ENCODE results near the gene PEX5L. TPM values are rescaled to one million over a fixed set of nuclear protein-coding genes. Genes with fewer than 3 reads are reported as not detected.

Gene PEX5L
- total RNA-seq, 1 experiment from 2014 or later = not detected

- TF ChIP-seq SP1 (IDR thresholded peaks at IDR 0.05; ENCODE audit: low read depth) = no peak
- H3K9me2 ChIP-seq (ENCODE audit: insufficient read depth) = no peaks in the 10 kb centered on the region
- no peaks in the 10 kb centered on the region for H3K9me3 ChIP-seq (ENCODE audit: control insufficient read depth in 1 of 2, insufficient read depth in 1 of 2, low read depth in 1 of 2, low read length in 2 of 2)
- H3K27me3 ChIP-seq (ENCODE audit: insufficient read depth, low read length) = peaks cover 25% of the 10 kb centered on the region
- no peak overlapping the region for H2AFZ ChIP-seq (ENCODE audit: low read depth, low read length, poor library complexity, severe bottlenecking)
- no peaks in the 10 kb centered on the region for H3K36me3 ChIP-seq (ENCODE audit: control insufficient read depth in 1 of 2, insufficient read depth in 2 of 2, low read length in 2 of 2)
- no peak overlapping the region for H3K27ac ChIP-seq (ENCODE audit: low read depth, low read length)
- no TSS peak for BruUV-seq (replicated peaks)
- no peak overlapping the region for H3K4me2 ChIP-seq (ENCODE audit: low read length)
- no peak overlapping the region for H3K4me3 ChIP-seq (replicated peaks in 1 of 2; ENCODE audit: low read depth in 1 of 2, low read length in 2 of 2)
- intact Hi-C loops (cut with micrococcal nuclease) = no loop called here
- no peaks in the 10 kb centered on the region for H3K4me1 ChIP-seq (ENCODE audit: control insufficient read depth in 1 of 2, insufficient read depth in 2 of 2, low read length in 2 of 2)
- no peak overlapping the region for H3K9ac ChIP-seq (ENCODE audit: low read length)
- POLR2A ChIA-PET = no interaction called here
- CTCF ChIA-PET = no interaction called here
- no peaks in the 10 kb centered on the region for H3K79me2 ChIP-seq (ENCODE audit: insufficient read depth, low read length)
- no peak for DNase-seq (ENCODE audit: low read depth, low spot score)
- H4K20me1 ChIP-seq (ENCODE audit: insufficient read depth) = no peaks in the 10 kb centered on the region
- ATAC-seq = no peak
- RAD21 ChIA-PET (ENCODE audit: low non-redundant PET in 1 of 2, low total read pairs in 2 of 2, uncharacterized antibody in 2 of 2, unreplicated experiment in 2 of 2) = no interaction called here
These were observed 152.6 kb downstream of the PEX5L start for GRCh38 chr3:179884136-179884535.

GRCh38 chr3:179882292-179882691 lies 154.4 kb downstream of the PEX5L start:
- Histone ChIP-seq H3K79me2 (ENCODE audit: insufficient read depth, low read length) (no peaks in the 10 kb centered on the region), H2AFZ (ENCODE audit: low read depth, low read length, poor library complexity, severe bottlenecking) (no peak overlapping the region), H3K27ac (ENCODE audit: low read depth, low read length) (no peak overlapping the region), H3K9ac (ENCODE audit: low read length) (no peak overlapping the region), H3K4me3 (replicated peaks in 1 of 2; ENCODE audit: low read depth in 1 of 2, low read length in 2 of 2) (no peak overlapping the region), H3K36me3 (ENCODE audit: control insufficient read depth in 1 of 2, insufficient read depth in 2 of 2, low read length in 2 of 2) (no peaks in the 10 kb centered on the region), H3K4me1 (ENCODE audit: control insufficient read depth in 1 of 2, insufficient read depth in 2 of 2, low read length in 2 of 2) (no peaks in the 10 kb centered on the region), H3K9me2 (ENCODE audit: insufficient read depth) (no peaks in the 10 kb centered on the region), H3K4me2 (ENCODE audit: low read length) (no peak overlapping the region), H3K27me3 (ENCODE audit: insufficient read depth, low read length) (peaks cover 33% of the 10 kb centered on the region), H4K20me1 (ENCODE audit: insufficient read depth) (no peaks in the 10 kb centered on the region; the same call in 1 of the 2 replicates), H3K9me3 (ENCODE audit: control insufficient read depth in 1 of 2, insufficient read depth in 1 of 2, low read depth in 1 of 2, low read length in 2 of 2) (no peaks in the 10 kb centered on the region)
- no peak for ATAC-seq
- no TSS peak for BruUV-seq (replicated peaks)
- ChIA-PET CTCF (no interaction called here), POLR2A (no interaction called here), RAD21 (ENCODE audit: low non-redundant PET in 1 of 2, low total read pairs in 2 of 2, uncharacterized antibody in 2 of 2, unreplicated experiment in 2 of 2) (no interaction called here)
- intact Hi-C loops (cut with micrococcal nuclease) = no loop called here
- no peak for DNase-seq (ENCODE audit: low read depth, low spot score)
- TF ChIP-seq JUND (IDR thresholded peaks at IDR 0.05) = no peak
- TF ChIP-seq MAX (IDR thresholded peaks at IDR 0.05) = no peak
- no peak for TF ChIP-seq YY1 (IDR thresholded peaks at IDR 0.05; ENCODE audit: extremely low read depth, insufficient replicate concordance, low read depth, low read length)
- no peak for TF ChIP-seq EZH2 (IDR thresholded peaks at IDR 0.05)
- TF ChIP-seq CEBPB (IDR thresholded peaks at IDR 0.05; ENCODE audit: low read depth) = no peak
- no peak for TF ChIP-seq EGR1 (IDR thresholded peaks at IDR 0.05; ENCODE audit: low read depth)
- no peak for TF ChIP-seq ELF1 (IDR thresholded peaks at IDR 0.05; ENCODE audit: borderline replicate concordance, low read depth)
- no peak for TF ChIP-seq CTCF (IDR thresholded peaks at IDR 0.05 in 2 of 3, conservative IDR thresholded peaks at IDR 0.05 in 1 of 3; ENCODE audit: borderline replicate concordance in 1 of 3, insufficient read depth in 1 of 3, low read depth in 2 of 3, low read length in 2 of 3)
- no peak for TF ChIP-seq CBX3 (IDR thresholded peaks at IDR 0.05; ENCODE audit: low read depth)
- no peak for TF ChIP-seq SIN3A (IDR thresholded peaks at IDR 0.05; ENCODE audit: low read depth)
- TF ChIP-seq TCF7L2 (IDR thresholded peaks at IDR 0.05; ENCODE audit: borderline replicate concordance, extremely low read depth, insufficient read depth, insufficient read length) = no peak
- no peak for TF ChIP-seq ATF3 (IDR thresholded peaks at IDR 0.05)
- TF ChIP-seq SRF (IDR thresholded peaks at IDR 0.05; ENCODE audit: low read depth) = no peak
- no peak for TF ChIP-seq POLR2AphosphoS5 (IDR thresholded peaks at IDR 0.05; ENCODE audit: low read depth, low read length)
- no peak for TF ChIP-seq RAD21 (IDR thresholded peaks at IDR 0.05; ENCODE audit: low read depth)
- no peak for TF ChIP-seq ZBTB33 (IDR thresholded peaks at IDR 0.05; ENCODE audit: extremely low read depth, insufficient replicate concordance, low read length)
- no peak for TF ChIP-seq ZNF274 (IDR thresholded peaks at IDR 0.05; ENCODE audit: low read depth, low read length)
- TF ChIP-seq SP1 (IDR thresholded peaks at IDR 0.05; ENCODE audit: low read depth) = no peak

Measured in HCT116 (cell line).